Liver (tissue), 3 donors: ENCODE data around the gene PCAT6.

Experiments used
- GABPA ChIP-seq, 2 donors: IDR thresholded peaks in 1 of 2; conservative IDR thresholded peaks in 1 of 2; 2 replicates each; pipeline ENCODE4 v1.6.1; 2016; ENCODE audit warnings: antibody characterized with exemption in 2 of 2, mild to moderate bottlenecking in 1 of 2, moderate library complexity in 1 of 2
- JUND ChIP-seq, 2 donors: IDR thresholded peaks; 2 replicates each; pipeline ENCODE4 v1.6.1; 2016; ENCODE audit warnings: antibody characterized with exemption in 2 of 2
- RAD21 ChIP-seq, 2 donors: IDR thresholded peaks; 2 replicates each; pipeline ENCODE4 v1.6.1; 2016; ENCODE audit warnings: antibody characterized with exemption in 2 of 2, mild to moderate bottlenecking in 2 of 2
- REST ChIP-seq: IDR thresholded peaks from 2 replicates; pipeline ENCODE4 v1.6.1; 2016; ENCODE audit warnings: antibody characterized with exemption, mild to moderate bottlenecking
- TAF1 ChIP-seq: conservative IDR thresholded peaks from 2 replicates; pipeline ENCODE4 v1.6.1; 2016; ENCODE audit warnings: antibody characterized with exemption, mild to moderate bottlenecking
- YY1 ChIP-seq: IDR thresholded peaks from 2 replicates; pipeline ENCODE4 v1.6.1; 2016; ENCODE audit warnings: antibody characterized with exemption, mild to moderate bottlenecking
- TF ChIP-seq, protein P1 (sequence below): fragments of 150-350 bp; IDR thresholded peaks from 2 replicates; pipeline ENCODE4 v1.5.1; 2017; ENCODE audit warnings: improper control_type of control experiment, low read depth, low read length; ENCODE audit not compliant: missing input control
- TF ChIP-seq, protein P2 (sequence below): IDR thresholded peaks from 2 replicates; pipeline ENCODE4 v1.6.1; 2016; ENCODE audit warnings: antibody characterized with exemption
- TF ChIP-seq, protein P3 (sequence below): IDR thresholded peaks from 2 replicates; pipeline ENCODE4 v1.6.1; 2016; ENCODE audit warnings: antibody characterized with exemption
- donor health status: healthy.
- donor health status: healthy.

- TF ChIP-seq, protein P1, sequence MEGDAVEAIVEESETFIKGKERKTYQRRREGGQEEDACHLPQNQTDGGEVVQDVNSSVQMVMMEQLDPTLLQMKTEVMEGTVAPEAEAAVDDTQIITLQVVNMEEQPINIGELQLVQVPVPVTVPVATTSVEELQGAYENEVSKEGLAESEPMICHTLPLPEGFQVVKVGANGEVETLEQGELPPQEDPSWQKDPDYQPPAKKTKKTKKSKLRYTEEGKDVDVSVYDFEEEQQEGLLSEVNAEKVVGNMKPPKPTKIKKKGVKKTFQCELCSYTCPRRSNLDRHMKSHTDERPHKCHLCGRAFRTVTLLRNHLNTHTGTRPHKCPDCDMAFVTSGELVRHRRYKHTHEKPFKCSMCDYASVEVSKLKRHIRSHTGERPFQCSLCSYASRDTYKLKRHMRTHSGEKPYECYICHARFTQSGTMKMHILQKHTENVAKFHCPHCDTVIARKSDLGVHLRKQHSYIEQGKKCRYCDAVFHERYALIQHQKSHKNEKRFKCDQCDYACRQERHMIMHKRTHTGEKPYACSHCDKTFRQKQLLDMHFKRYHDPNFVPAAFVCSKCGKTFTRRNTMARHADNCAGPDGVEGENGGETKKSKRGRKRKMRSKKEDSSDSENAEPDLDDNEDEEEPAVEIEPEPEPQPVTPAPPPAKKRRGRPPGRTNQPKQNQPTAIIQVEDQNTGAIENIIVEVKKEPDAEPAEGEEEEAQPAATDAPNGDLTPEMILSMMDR = no peak
- TF ChIP-seq, protein P2, sequence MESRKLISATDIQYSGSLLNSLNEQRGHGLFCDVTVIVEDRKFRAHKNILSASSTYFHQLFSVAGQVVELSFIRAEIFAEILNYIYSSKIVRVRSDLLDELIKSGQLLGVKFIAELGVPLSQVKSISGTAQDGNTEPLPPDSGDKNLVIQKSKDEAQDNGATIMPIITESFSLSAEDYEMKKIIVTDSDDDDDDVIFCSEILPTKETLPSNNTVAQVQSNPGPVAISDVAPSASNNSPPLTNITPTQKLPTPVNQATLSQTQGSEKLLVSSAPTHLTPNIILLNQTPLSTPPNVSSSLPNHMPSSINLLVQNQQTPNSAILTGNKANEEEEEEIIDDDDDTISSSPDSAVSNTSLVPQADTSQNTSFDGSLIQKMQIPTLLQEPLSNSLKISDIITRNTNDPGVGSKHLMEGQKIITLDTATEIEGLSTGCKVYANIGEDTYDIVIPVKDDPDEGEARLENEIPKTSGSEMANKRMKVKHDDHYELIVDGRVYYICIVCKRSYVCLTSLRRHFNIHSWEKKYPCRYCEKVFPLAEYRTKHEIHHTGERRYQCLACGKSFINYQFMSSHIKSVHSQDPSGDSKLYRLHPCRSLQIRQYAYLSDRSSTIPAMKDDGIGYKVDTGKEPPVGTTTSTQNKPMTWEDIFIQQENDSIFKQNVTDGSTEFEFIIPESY = no peak
- TF ChIP-seq, protein P3, sequence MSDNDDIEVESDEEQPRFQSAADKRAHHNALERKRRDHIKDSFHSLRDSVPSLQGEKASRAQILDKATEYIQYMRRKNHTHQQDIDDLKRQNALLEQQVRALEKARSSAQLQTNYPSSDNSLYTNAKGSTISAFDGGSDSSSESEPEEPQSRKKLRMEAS = no peak
- TF ChIP-seq GABPA (IDR thresholded peaks at IDR 0.05 in 1 of 2, conservative IDR thresholded peaks at IDR 0.05 in 1 of 2) (no peak), JUND (IDR thresholded peaks at IDR 0.05) (no peak), REST (no peak), RAD21 (IDR thresholded peaks at IDR 0.05) (no peak), TAF1 (no peak), YY1 (no peak)
Observed at GRCh38 chr1:202843081-202843480, 32.3 kb downstream of the PCAT6 start.
